HepG2 (cell line): Measurements from ENCODE around the gene DHX29. TPM values are rescaled to one million over a fixed set of nuclear protein-coding genes. Genes with fewer than 3 reads are reported as not detected.

Experiments
- AGO1 ChIP-seq: fragments of 200-400 bp; formaldehyde crosslinking; IDR thresholded peaks from 2 replicates; pipeline ENCODE4 v1.6.1; 2017; ENCODE audit warnings: mild to moderate bottlenecking, low read depth, low read length, moderate library complexity; ENCODE audit not compliant: poor library complexity, severe bottlenecking
- ATF5 ChIP-seq: sonication (generic); formaldehyde crosslinking; IDR thresholded peaks from 2 replicates; pipeline ENCODE4 v1.4.0; 2020; ENCODE audit warnings: mild to moderate bottlenecking, low read depth, missing genetic modification reagents
- HOMEZ ChIP-seq: IDR thresholded peaks from 2 replicates; pipeline ENCODE4 v1.6.1; 2016; ENCODE audit warnings: low read depth
- ISL2 ChIP-seq: sonication (generic); formaldehyde crosslinking; IDR thresholded peaks from 2 replicates; pipeline ENCODE4 v1.5.0; 2020; ENCODE audit warnings: missing genetic modification reagents
- JUNB ChIP-seq: sonication (generic); formaldehyde crosslinking; IDR thresholded peaks from 2 replicates; pipeline ENCODE4 v1.8.0; 2022; ENCODE audit warnings: missing genetic modification reagents, mild to moderate bottlenecking, borderline replicate concordance
- KAT2B ChIP-seq: fragments of 150-350 bp; IDR thresholded peaks from 2 replicates; pipeline ENCODE4 v1.6.1; 2014; ENCODE audit warnings: low read depth, low read length, borderline replicate concordance
- MIER3 ChIP-seq: IDR thresholded peaks from 2 replicates; pipeline ENCODE4 v1.6.1; 2016; ENCODE audit warnings: missing compliant biosample characterization, borderline replicate concordance
- MXD3 ChIP-seq: IDR thresholded peaks from 2 replicates; pipeline ENCODE4 v1.6.1; 2016; ENCODE audit warnings: mild to moderate bottlenecking, missing biosample characterization, missing genetic modification reagents
- MXI1 ChIP-seq: IDR thresholded peaks from 3 replicates; pipeline ENCODE4 v1.6.1; 2012; ENCODE audit warnings: low read depth, low read length, inconsistent platforms, borderline replicate concordance
- PRMT3 ChIP-seq: sonication (generic); formaldehyde crosslinking; IDR thresholded peaks from 2 replicates; pipeline ENCODE4 v1.8.1; 2022; ENCODE audit warnings: low read depth, mild to moderate bottlenecking, moderate library complexity, missing genetic modification reagents, borderline replicate concordance
- REL ChIP-seq: sonication (generic); formaldehyde crosslinking; conservative IDR thresholded peaks from 2 replicates; pipeline ENCODE4 v1.8.0; 2022; ENCODE audit warnings: mild to moderate bottlenecking, missing genetic modification reagents, moderate library complexity
- RNF2 ChIP-seq: fragments of 450-650 bp; conservative IDR thresholded peaks from 2 replicates; pipeline ENCODE4 v1.6.1; 2016; ENCODE audit warnings: low read depth
- SKI ChIP-seq: fragments of 450-650 bp; IDR thresholded peaks from one replicate; pipeline ENCODE4 v1.6.1; 2018; ENCODE audit warnings: mild to moderate bottlenecking; ENCODE audit not compliant: partially characterized antibody
- SRSF1 ChIP-seq: fragments of 200-400 bp; formaldehyde crosslinking; optimal IDR thresholded peaks from 2 replicates; pipeline ENCODE3; 2017; ENCODE audit warnings: mild to moderate bottlenecking, low read depth, low read length, moderate library complexity
- YEATS4 ChIP-seq: sonication (generic); formaldehyde crosslinking; IDR thresholded peaks from 2 replicates; pipeline ENCODE4 v1.4.0; 2020; ENCODE audit warnings: missing genetic modification reagents, borderline replicate concordance
- ZNF362 ChIP-seq: sonication (generic); formaldehyde crosslinking; IDR thresholded peaks from 2 replicates; pipeline ENCODE4 v1.4.0; 2020; ENCODE audit warnings: missing genetic modification reagents, mild to moderate bottlenecking, borderline replicate concordance
- ZNF460 ChIP-seq: sonication (generic); formaldehyde crosslinking; IDR thresholded peaks from 2 replicates; pipeline ENCODE4 v1.5.1; 2020; ENCODE audit warnings: missing genetic modification reagents, mild to moderate bottlenecking, borderline replicate concordance
- ZNF598 ChIP-seq: sonication (generic); formaldehyde crosslinking; IDR thresholded peaks from 2 replicates; pipeline ENCODE4 v1.5.1; 2020; ENCODE audit warnings: mild to moderate bottlenecking, missing genetic modification reagents, borderline replicate concordance
- ZNF691 ChIP-seq: sonication (generic); formaldehyde crosslinking; IDR thresholded peaks from 2 replicates; pipeline ENCODE4 v1.4.0; 2020; ENCODE audit warnings: missing genetic modification reagents, low read depth, mild to moderate bottlenecking, borderline replicate concordance
- ZNF713 ChIP-seq: sonication (generic); formaldehyde crosslinking; IDR thresholded peaks from 2 replicates; pipeline ENCODE4 v1.4.0; 2020; ENCODE audit warnings: mild to moderate bottlenecking, missing genetic modification reagents
- ZNF724P ChIP-seq: sonication (generic); formaldehyde crosslinking; IDR thresholded peaks from 2 replicates; pipeline ENCODE4 v1.8.0; 2022; ENCODE audit warnings: missing genetic modification reagents, borderline replicate concordance
- polyA plus RNA-seq, 8 experiments: library from polyadenylated mRNA; depleted of rRNA in 3 of 8; stranded (reverse) in 7 of 8; unstranded in 1 of 8; fragments of >200 nt; fragmentation: Illumina TruSeq in 4 of 8; extraction: Trizol in 4 of 8; gene quantifications; 2 replicates each; pipeline versions ENCODE4 v1.2.1 to v1.2.3, GENCODE V29; 2011 to 2016; ENCODE audit warnings: low read depth in 4 of 8, missing spikeins in 1 of 8, mixed read lengths in 1 of 8; ENCODE audit not compliant: insufficient read depth in 1 of 8
- total RNA-seq, 5 experiments: library from RNA; depleted of rRNA; stranded (reverse); fragments of >200 nt; fragmentation: Illumina TruSeq; extraction: Trizol; gene quantifications; 2 replicates each; pipeline ENCODE4 v1.2.3, GENCODE V29; 2016; ENCODE audit warnings: low read depth in 1 of 5

The DHX29 gene
- total and polyA plus RNA-seq, 2 of the 13 experiments (the other 11 are each of a cell fraction or from before 2014, with no cell fraction given), result 1.9 to 22.0 TPM

GRCh38 chr5:55307383-55308253 lies at the start of gene DHX29, which contains the start of gene MTREX (continued):
- TF ChIP-seq YEATS4 (CRISPR knock-in tag) (peak; percentile 91), MIER3 (CRISPR knock-in tag) (peak; percentile 27; the same call in 1 of the 2 replicates), HOMEZ (CRISPR knock-in tag) (peak; percentile 21; the same call in 1 of the 2 replicates), ISL2 (CRISPR knock-in tag) (peak; percentile 73), SRSF1 (peak; percentile 8), SKI (no peak), ZNF691 (CRISPR knock-in tag) (no peak; the same call in 1 of the 2 replicates), ZNF713 (CRISPR knock-in tag) (0 out of 2 replicates have a peak, but pooled peaks have one; percentile 34), MXI1 (peak; percentile 69; the same call in 1 of the 3 replicates), ZNF598 (peak; percentile 42; the same call in 1 of the 2 replicates), AGO1 (peak; percentile 39), ZNF724P (CRISPR knock-in tag) (no peak), ZNF460 (CRISPR knock-in tag) (no peak; the same call in 1 of the 2 replicates), ATF5 (CRISPR knock-in tag) (no peak), ZNF362 (CRISPR knock-in tag) (peak; percentile 82), REL (CRISPR knock-in tag) (0 out of 2 replicates have a peak, but pooled peaks have one; percentile 37), RNF2 (peak; percentile 62; the same call in 1 of the 2 replicates), KAT2B (no peak), PRMT3 (CRISPR knock-in tag) (no peak), MXD3 (CRISPR knock-in tag) (peak; percentile 29), JUNB (CRISPR knock-in tag) (no peak)
